CD14-positive monocyte (primary cell): ENCODE results near the gene BRSK2. TPM values are rescaled to one million over a fixed set of nuclear protein-coding genes. Genes with fewer than 3 reads are reported as not detected.
"Not testable (repeated sequence)": the region's sequence is repeated elsewhere in the genome, so short reads cannot be mapped to it uniquely, and the experiment has no call there.

ENCODE experiments used
- DNase-seq, 3 donors: peaks; one replicate each; pipeline ENCODE4 v3.0.0-alpha.2; 2011 to 2022
- H2AFZ ChIP-seq: 2 replicates; pipeline ENCODE4 v1.6.0; 2012; ENCODE audit warnings: mild to moderate bottlenecking, low read depth, low read length, inconsistent platforms; ENCODE audit not compliant: insufficient read depth, poor library complexity, severe bottlenecking
- H3K27ac ChIP-seq, 2 donors: 1 replicate in 1 of 2; 2 replicates in 1 of 2; pipeline ENCODE4 v1.5.1; 2012 to 2013; ENCODE audit warnings: low read length in 2 of 2, control low read depth in 1 of 2, inconsistent platforms in 1 of 2, low read depth in 1 of 2, mild to moderate bottlenecking in 1 of 2
- H3K27me3 ChIP-seq, 2 donors: one replicate each; pipeline versions ENCODE4 v1.6.0 to v1.6.1; 2011 to 2013; ENCODE audit warnings: low read length in 2 of 2; ENCODE audit not compliant: control insufficient read depth in 2 of 2, insufficient read depth in 2 of 2
- H3K36me3 ChIP-seq, 2 donors: replicated peaks in 1 of 2; 1 replicate in 1 of 2; 2 replicates in 1 of 2; pipeline versions ENCODE4 v1.5.1 to v1.6.1; 2012 to 2013; ENCODE audit warnings: low read length in 2 of 2, control low read depth in 1 of 2, inconsistent platforms in 1 of 2, mild to moderate bottlenecking in 1 of 2; ENCODE audit not compliant: insufficient read depth in 2 of 2, control insufficient read depth in 1 of 2
- H3K4me1 ChIP-seq, 2 donors: 1 replicate in 1 of 2; 2 replicates in 1 of 2; pipeline versions ENCODE4 v1.5.1 to v1.6.1; 2012 to 2013; ENCODE audit warnings: low read length in 2 of 2, control low read depth in 1 of 2, inconsistent platforms in 1 of 2, mild to moderate bottlenecking in 1 of 2, moderate library complexity in 1 of 2; ENCODE audit not compliant: insufficient read depth in 2 of 2, control insufficient read depth in 1 of 2
- H3K4me2 ChIP-seq: replicated peaks from 2 replicates; pipeline ENCODE3; 2012; ENCODE audit warnings: low read length, moderate library complexity, mild to moderate bottlenecking; ENCODE audit not compliant: poor library complexity, severe bottlenecking; ENCODE audit errors: extremely low read depth
- H3K4me3 ChIP-seq, 3 experiments: fragments of 200-600 bp in 1 of 3; sonication (generic) in 1 of 3; replicated peaks in 1 of 3; 1 replicate in 2 of 3; 2 replicates in 1 of 3; pipeline ENCODE4 v1.5.1; 2011 to 2013; ENCODE audit warnings: low read length in 3 of 3, mild to moderate bottlenecking in 3 of 3, control low read depth in 2 of 3, low read depth in 2 of 3, inconsistent platforms in 1 of 3, moderate library complexity in 1 of 3
- H3K79me2 ChIP-seq: 2 replicates; pipeline ENCODE4 v1.6.0; 2012; ENCODE audit warnings: mild to moderate bottlenecking, control low read depth, inconsistent platforms, low read length, moderate library complexity; ENCODE audit not compliant: insufficient read depth
- H3K9ac ChIP-seq: 2 replicates; pipeline ENCODE4 v1.6.0; 2017; ENCODE audit warnings: low read length, mild to moderate bottlenecking; ENCODE audit not compliant: insufficient read depth, poor library complexity, severe bottlenecking
- H3K9me3 ChIP-seq, 2 donors: replicated peaks in 1 of 2; 1 replicate in 1 of 2; 2 replicates in 1 of 2; pipeline versions ENCODE4 v1.5.1 to v1.6.1; 2012 to 2013; ENCODE audit warnings: low read length in 2 of 2, control low read depth in 1 of 2; ENCODE audit not compliant: control insufficient read depth in 1 of 2, insufficient read depth in 1 of 2
- H4K20me1 ChIP-seq: 2 replicates; pipeline ENCODE4 v1.6.0; 2012; ENCODE audit warnings: mild to moderate bottlenecking, low read length, control low read depth, moderate library complexity; ENCODE audit not compliant: insufficient read depth
- H3K27ac Mint-ChIP-seq, 7 donors: one replicate each; pipeline ENCODE4 v1.8.0; 2020; ENCODE audit warnings: mild to moderate bottlenecking in 7 of 7, mixed read lengths in 7 of 7, moderate library complexity in 6 of 7, inconsistent platforms in 2 of 7
- H3K27me3 Mint-ChIP-seq, 3 donors: one replicate each; pipeline ENCODE4 v1.8.0; 2021 to 2022; ENCODE audit warnings: low read depth in 3 of 3, mild to moderate bottlenecking in 3 of 3, mixed read lengths in 3 of 3, moderate library complexity in 3 of 3, inconsistent platforms in 1 of 3
- H3K36me3 Mint-ChIP-seq, 2 donors: one replicate each; pipeline ENCODE4 v1.8.0; 2020; ENCODE audit warnings: mixed read lengths in 2 of 2, inconsistent platforms in 1 of 2, mild to moderate bottlenecking in 1 of 2
- H3K4me1 Mint-ChIP-seq: one replicate; pipeline ENCODE4 v1.8.0; 2020; ENCODE audit warnings: mild to moderate bottlenecking, mixed read lengths
- H3K4me3 Mint-ChIP-seq, 2 donors: one replicate each; pipeline ENCODE4 v1.8.0; 2020; ENCODE audit warnings: mild to moderate bottlenecking in 2 of 2, mixed read lengths in 2 of 2, moderate library complexity in 1 of 2
- H3K9me3 Mint-ChIP-seq, 7 donors: one replicate each; pipeline ENCODE4 v1.8.0; 2020 to 2022; ENCODE audit warnings: mixed read lengths in 7 of 7, mild to moderate bottlenecking in 6 of 7, moderate library complexity in 6 of 7, inconsistent platforms in 2 of 7
- CTCF ChIP-seq: fragments of 200-600 bp; IDR thresholded peaks from one replicate; pipeline ENCODE4 v1.8.0; 2022; ENCODE audit warnings: antibody characterized with exemption, mild to moderate bottlenecking
- WGBS: methylation state at CpG from one replicate; pipeline ENCODE4 v1.1.5; 2013; ENCODE audit warnings: missing lambda C conversion rate; ENCODE audit not compliant: insufficient coverage; 5-methylcytosine and 5-hydroxymethylcytosine counted together
- intact Hi-C, 2 donors: fragments of 100-400 bp; cut with micrococcal nuclease; formaldehyde crosslinking; loops; one replicate each; pipeline versions ENCODE4 v1.15.0 to v1.15.1; 2023
- polyA plus RNA-seq, 3 donors: library from polyadenylated mRNA; depleted of rRNA in 1 of 3; unstranded in 2 of 3; stranded (reverse) in 1 of 3; fragments of 300-500 nt in 2 of 3; fragments of >200 nt in 1 of 3; fragmentation: Illumina TruSeq in 2 of 3; gene quantifications; 1 replicate in 2 of 3; 2 replicates in 1 of 3; pipeline ENCODE4 v1.2.3, GENCODE V29; 2012 to 2021

BRSK2 gene
- polyA plus RNA-seq, 3 donors = 0.13 TPM; not detected in 2

GRCh38 chr11:1415631-1416030, 25.9 kb downstream of the BRSK2 start:
- no peaks in the 10 kb centered on the region for H3K4me1 Mint-ChIP-seq
- no peaks in the 10 kb centered on the region for H3K79me2 ChIP-seq
- no peak for DNase-seq
- peaks cover 49 to 88% of the 10 kb centered on the region in 2 donors for H3K9me3 ChIP-seq
- no peak overlapping the region for H3K9ac ChIP-seq
- peaks cover 0 to 11% (median 0%) of the 10 kb centered on the region in 3 donors for H3K27me3 Mint-ChIP-seq
- 96% methylated on average over 6 of the region's 7 CpGs for WGBS
- no peak for TF ChIP-seq CTCF
- H3K36me3 Mint-ChIP-seq = no peaks in the 10 kb centered on the region
- intact Hi-C loops = no loop called here
- no peak overlapping the region for H3K4me2 ChIP-seq
- no peak overlapping the region for H3K4me3 Mint-ChIP-seq
- no peaks in the 10 kb centered on the region for H4K20me1 ChIP-seq
- H2AFZ ChIP-seq = no peak overlapping the region
- no peak overlapping the region for H3K4me3 ChIP-seq
- H3K27ac Mint-ChIP-seq = no peak overlapping the region
- no peaks in the 10 kb centered on the region for H3K27me3 ChIP-seq
- no peak overlapping the region for H3K27ac ChIP-seq
- no peaks in the 10 kb centered on the region for H3K4me1 ChIP-seq
- H3K9me3 Mint-ChIP-seq = peaks cover 31 to 68% (median 53%) of the 10 kb centered on the region in 7 donors
- no peaks in the 10 kb centered on the region for H3K36me3 ChIP-seq

- WGBS = no CpG with 5 or more reads among the region's 1 CpG
- H3K27ac ChIP-seq, H4K20me1 ChIP-seq, H3K4me1 Mint-ChIP-seq, H3K9ac ChIP-seq, intact Hi-C loops, H3K4me3 ChIP-seq, H3K79me2 ChIP-seq, H2AFZ ChIP-seq, H3K27me3 ChIP-seq, H3K36me3 ChIP-seq, H3K4me3 Mint-ChIP-seq, H3K27ac Mint-ChIP-seq, H3K4me1 ChIP-seq, H3K4me2 ChIP-seq, DNase-seq, H3K36me3 Mint-ChIP-seq: not testable (repeated sequence)
- peaks cover 31 to 67% (median 52%) of the 10 kb centered on the region in 7 donors for H3K9me3 Mint-ChIP-seq
- H3K27me3 Mint-ChIP-seq = peaks cover 0 to 12% (median 0%) of the 10 kb centered on the region in 3 donors
- H3K9me3 ChIP-seq = peaks cover 49 to 74% of the 10 kb centered on the region in 2 donors
Observed at GRCh38 chr11:1418192-1418795, 28.6 kb downstream of the BRSK2 start.
